Osteoblast (primary cell): Measurements from ENCODE around the gene FBXW11. TPM values are rescaled to one million over a fixed set of nuclear protein-coding genes. Genes with fewer than 3 reads are reported as not detected.
A peak's percentile ranks its signal among the peaks of the same experiment; 100 is the strongest.
"Not testable (repeated sequence)": the region's sequence is repeated elsewhere in the genome, so short reads cannot be mapped to it uniquely, and the experiment has no call there.

Experiments used
- DNase-seq: peaks from one replicate; pipeline ENCODE4 v3.0.0; 2011; ENCODE audit warnings: low spot score, mixed read lengths; ENCODE audit not compliant: insufficient read length; ENCODE audit errors: missing footprints
- H2AFZ ChIP-seq: 2 replicates; pipeline ENCODE4 v1.6.0; 2011; ENCODE audit warnings: mild to moderate bottlenecking, low read length
- H3K27ac ChIP-seq: 2 replicates; pipeline ENCODE4 v1.5.1; 2011; ENCODE audit warnings: mild to moderate bottlenecking, low read depth, low read length, moderate library complexity
- H3K27me3 ChIP-seq: 2 replicates; pipeline ENCODE4 v1.6.0; 2012; ENCODE audit warnings: mild to moderate bottlenecking, control low read depth, inconsistent platforms, low read length, moderate library complexity; ENCODE audit not compliant: insufficient read depth
- H3K36me3 ChIP-seq: 2 replicates; pipeline ENCODE4 v1.5.1; 2011; ENCODE audit warnings: mild to moderate bottlenecking, low read length, control low read depth, moderate library complexity; ENCODE audit not compliant: insufficient read depth
- H3K4me1 ChIP-seq: 2 replicates; pipeline ENCODE4 v1.5.1; 2011; ENCODE audit warnings: mild to moderate bottlenecking, low read length, control low read depth, moderate library complexity; ENCODE audit not compliant: insufficient read depth
- H3K4me2 ChIP-seq: 2 replicates; pipeline ENCODE4 v1.6.0; 2011; ENCODE audit warnings: mild to moderate bottlenecking, low read length; ENCODE audit not compliant: insufficient read depth
- H3K4me3 ChIP-seq: fragments of 200-600 bp; sonication (generic); 3 replicates; pipeline ENCODE4 v1.5.1; 2012; ENCODE audit warnings: mild to moderate bottlenecking, low read length, inconsistent platforms; ENCODE audit not compliant: insufficient read depth
- H3K79me2 ChIP-seq: 2 replicates; pipeline ENCODE4 v1.6.0; 2012; ENCODE audit warnings: mild to moderate bottlenecking, low read length, control low read depth, inconsistent platforms; ENCODE audit not compliant: insufficient read depth
- H3K9me3 ChIP-seq: 2 replicates; pipeline ENCODE4 v1.5.1; 2011; ENCODE audit warnings: low read depth, low read length, control low read depth
- H4K20me1 ChIP-seq: 2 replicates; pipeline ENCODE4 v1.6.0; 2012; ENCODE audit warnings: mild to moderate bottlenecking, low read length, control low read depth; ENCODE audit not compliant: insufficient read depth
- total RNA-seq: library from RNA; depleted of rRNA; stranded (reverse); fragments of >200 nt; gene quantifications from 2 replicates; pipeline ENCODE4 v1.2.3, GENCODE V29; 2012
- TF ChIP-seq, protein P1 (sequence below): IDR thresholded peaks from 2 replicates; pipeline ENCODE4 v1.5.1; 2011; ENCODE audit warnings: mild to moderate bottlenecking, low read depth, low read length, moderate library complexity; ENCODE audit errors: extremely low read depth

The FBXW11 gene
- total RNA-seq, 1 donor: 76.7 TPM

DNA sequence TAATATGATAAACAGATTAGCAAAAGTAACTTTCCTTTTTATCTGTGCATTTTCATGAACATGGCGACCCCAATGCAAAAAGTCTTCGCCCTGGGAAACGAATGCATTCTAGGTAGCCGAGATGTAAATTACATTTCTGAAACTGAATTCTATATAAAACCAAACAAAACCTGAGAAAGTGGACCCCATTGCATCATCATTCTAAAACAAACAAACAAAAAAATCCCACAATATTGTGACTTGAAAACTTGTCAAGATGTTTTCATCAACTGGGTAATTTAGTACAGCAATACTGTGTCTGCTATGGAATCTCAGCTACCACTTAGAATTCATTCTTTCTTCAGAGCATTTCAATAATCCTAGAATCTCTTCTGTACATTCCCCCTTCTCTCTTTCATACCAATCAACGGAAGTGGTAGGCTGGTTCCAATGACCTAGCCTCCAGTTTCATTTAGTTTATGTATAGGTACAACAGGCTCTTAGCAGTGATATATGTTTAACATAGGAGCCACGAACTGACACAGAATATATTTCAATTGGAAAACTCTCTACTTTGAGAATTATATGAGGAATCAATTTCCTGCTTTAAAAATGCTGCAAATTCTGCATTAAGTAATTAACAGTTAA, 85.6 kb downstream of the FBXW11 start:
- Histone ChIP-seq H3K79me2 (peaks cover 89% of the 10 kb centered on the region), H3K4me2 (no peak overlapping the region), H4K20me1 (peaks cover 69% of the 10 kb centered on the region), H3K27me3 (no peaks in the 10 kb centered on the region), H3K4me3 (no peak overlapping the region), H2AFZ (no peak overlapping the region), H3K36me3 (no peaks in the 10 kb centered on the region), H3K4me1 (no peaks in the 10 kb centered on the region), H3K9me3 (no peaks in the 10 kb centered on the region), H3K27ac (no peak overlapping the region)
- DNase-seq: no peak
- TF ChIP-seq, protein P1, sequence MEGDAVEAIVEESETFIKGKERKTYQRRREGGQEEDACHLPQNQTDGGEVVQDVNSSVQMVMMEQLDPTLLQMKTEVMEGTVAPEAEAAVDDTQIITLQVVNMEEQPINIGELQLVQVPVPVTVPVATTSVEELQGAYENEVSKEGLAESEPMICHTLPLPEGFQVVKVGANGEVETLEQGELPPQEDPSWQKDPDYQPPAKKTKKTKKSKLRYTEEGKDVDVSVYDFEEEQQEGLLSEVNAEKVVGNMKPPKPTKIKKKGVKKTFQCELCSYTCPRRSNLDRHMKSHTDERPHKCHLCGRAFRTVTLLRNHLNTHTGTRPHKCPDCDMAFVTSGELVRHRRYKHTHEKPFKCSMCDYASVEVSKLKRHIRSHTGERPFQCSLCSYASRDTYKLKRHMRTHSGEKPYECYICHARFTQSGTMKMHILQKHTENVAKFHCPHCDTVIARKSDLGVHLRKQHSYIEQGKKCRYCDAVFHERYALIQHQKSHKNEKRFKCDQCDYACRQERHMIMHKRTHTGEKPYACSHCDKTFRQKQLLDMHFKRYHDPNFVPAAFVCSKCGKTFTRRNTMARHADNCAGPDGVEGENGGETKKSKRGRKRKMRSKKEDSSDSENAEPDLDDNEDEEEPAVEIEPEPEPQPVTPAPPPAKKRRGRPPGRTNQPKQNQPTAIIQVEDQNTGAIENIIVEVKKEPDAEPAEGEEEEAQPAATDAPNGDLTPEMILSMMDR: no peak

DNA sequence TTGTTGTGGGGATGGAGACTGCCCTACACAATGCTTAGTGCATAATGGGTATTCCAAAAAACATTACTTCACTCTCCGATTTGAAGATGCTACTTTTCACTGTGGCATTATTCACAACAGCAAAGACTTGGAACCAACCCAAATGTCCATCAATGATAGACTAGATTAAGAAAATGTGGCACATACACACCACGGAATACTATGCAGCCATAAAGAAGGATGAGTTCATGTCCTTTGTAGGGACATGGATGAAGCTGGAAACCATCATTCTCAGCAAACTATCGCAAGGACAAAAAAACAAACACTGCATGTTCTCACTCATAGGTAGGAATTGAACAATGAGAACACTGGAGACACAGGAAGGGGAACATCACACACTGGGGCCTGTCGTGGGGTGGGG, 90.7 kb downstream of the FBXW11 start:
- H3K27ac ChIP-seq, H3K36me3 ChIP-seq: not testable (repeated sequence)

DNA sequence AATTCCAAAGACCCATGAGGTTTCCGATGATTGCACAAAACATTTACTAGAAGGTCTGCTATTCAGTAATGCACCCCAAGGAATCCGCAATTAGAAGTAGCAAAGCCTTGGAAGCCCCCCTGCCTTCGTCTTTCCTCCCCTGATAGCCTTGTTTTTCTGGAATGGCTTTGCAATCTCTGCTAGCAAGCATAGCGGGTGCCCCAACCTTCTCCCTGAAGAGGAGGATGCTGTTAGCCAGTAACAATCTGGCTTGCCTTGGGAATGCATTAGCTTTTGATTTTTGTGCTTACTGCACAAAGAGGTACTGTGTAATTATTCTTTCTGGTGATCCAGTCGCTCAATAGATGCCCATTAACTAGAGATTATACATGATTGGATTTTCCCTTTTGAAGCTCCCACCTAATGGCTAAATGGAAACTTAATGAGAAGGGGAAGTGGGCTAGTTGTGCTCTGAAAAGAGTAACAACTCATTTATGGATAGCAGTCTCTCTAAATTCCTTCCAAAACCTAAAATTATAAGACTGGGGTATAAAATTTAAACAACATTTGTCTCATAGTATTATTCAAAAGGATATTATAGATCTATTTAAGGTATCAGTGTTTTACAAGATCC, 91.6 kb downstream of the FBXW11 start:
- peaks cover 15% of the 10 kb centered on the region for H3K4me1 ChIP-seq
- no peak for DNase-seq
- H3K79me2 ChIP-seq: peaks cover 80% of the 10 kb centered on the region
- no peak overlapping the region for H3K27ac ChIP-seq
- TF ChIP-seq, protein P1: no peak
- H3K4me2 ChIP-seq: no peak overlapping the region
- no peaks in the 10 kb centered on the region for H3K27me3 ChIP-seq
- H3K4me3 ChIP-seq: no peak overlapping the region
- H3K9me3 ChIP-seq: no peaks in the 10 kb centered on the region
- H4K20me1 ChIP-seq: peaks cover 70% of the 10 kb centered on the region
- no peaks in the 10 kb centered on the region for H3K36me3 ChIP-seq
- no peak overlapping the region for H2AFZ ChIP-seq

More for the DNA sequence above, 90.7 kb downstream of the FBXW11 start:
- peaks cover 85% of the 10 kb centered on the region for H3K79me2 ChIP-seq
- not testable (repeated sequence) for H3K27me3 ChIP-seq, DNase-seq, H3K4me3 ChIP-seq, H3K9me3 ChIP-seq, H3K4me2 ChIP-seq, H2AFZ ChIP-seq
- H4K20me1 ChIP-seq: peaks cover 74% of the 10 kb centered on the region
- H3K4me1 ChIP-seq: peaks cover 15% of the 10 kb centered on the region

DNA sequence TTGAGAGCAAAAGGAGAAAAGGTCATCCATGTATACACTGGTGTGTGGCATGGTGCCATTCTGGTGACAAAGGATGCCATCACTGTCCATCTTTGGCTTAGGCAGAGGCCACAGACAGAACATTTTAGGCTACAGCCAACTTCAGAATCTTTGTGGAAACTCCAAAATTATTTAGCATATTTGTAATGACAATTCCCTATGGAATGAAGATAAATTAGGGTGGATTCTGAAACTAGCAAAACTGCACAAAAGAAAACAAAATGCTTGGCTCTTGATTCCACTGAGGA, 92.5 kb downstream of the FBXW11 start:
- Histone ChIP-seq H3K4me1 (peaks cover 15% of the 10 kb centered on the region), H3K79me2 (peaks cover 71% of the 10 kb centered on the region), H3K9me3 (no peaks in the 10 kb centered on the region), H3K4me3 (no peak overlapping the region), H3K27me3 (no peaks in the 10 kb centered on the region), H2AFZ (no peak overlapping the region), H3K36me3 (no peaks in the 10 kb centered on the region), H4K20me1 (peaks cover 62% of the 10 kb centered on the region), H3K4me2 (peak overlapping the region; percentile 20), H3K27ac (no peak overlapping the region)
- no peak for DNase-seq
- TF ChIP-seq, protein P1: no peak
